HG03432 (cell line): ENCODE results near the gene GCN1.

Source experiments
- ATAC-seq: cut with Tn5 transposase; IDR thresholded peaks from one replicate; pipeline ENCODE4 v1.9.1; 2021; ENCODE audit warnings: mild to moderate bottlenecking, moderate library complexity; ENCODE audit not compliant: unreplicated experiment

The GCN1 gene

GRCh38 chr12:120229071-120229486, 34.6 kb upstream of the GCN1 start:
- ATAC-seq, result no peak

GRCh38 chr12:120228291-120229070, 34.0 kb upstream of the GCN1 start:
- ATAC-seq, result peak; percentile 71

GRCh38 chr12:120228041-120228290, 33.5 kb upstream of the GCN1 start:
- no peak for ATAC-seq

- no peak for ATAC-seq
Measured at GRCh38 chr12:120227233-120228040, 32.9 kb upstream of the GCN1 start.

GRCh38 chr12:120225852-120226640, 31.5 kb upstream of the GCN1 start:
- ATAC-seq, result no peak

- ATAC-seq, result no peak
Measured at GRCh38 chr12:120225200-120225558, 30.7 kb upstream of the GCN1 start.

GRCh38 chr12:120224304-120225199, 30.0 kb upstream of the GCN1 start:
- peak; percentile 35 for ATAC-seq

- ATAC-seq, result no peak
Measured at GRCh38 chr12:120223458-120224303, 29.2 kb upstream of the GCN1 start.

- ATAC-seq, result no peak
Measured at GRCh38 chr12:120222288-120222832, 27.8 kb upstream of the GCN1 start.

- ATAC-seq, result no peak
Measured at GRCh38 chr12:120221576-120221900, 27.0 kb upstream of the GCN1 start.

GRCh38 chr12:120220838-120221575, 26.5 kb upstream of the GCN1 start:
- ATAC-seq, result no peak

- no peak for ATAC-seq
Measured at GRCh38 chr12:120218680-120219606, 24.4 kb upstream of the GCN1 start.

- ATAC-seq, result no peak
Measured at GRCh38 chr12:120216742-120217605, 22.5 kb upstream of the GCN1 start.

- no peak for ATAC-seq
Measured at GRCh38 chr12:120215766-120216735, 21.5 kb upstream of the GCN1 start.

- ATAC-seq, result no peak
Measured at GRCh38 chr12:120215357-120215735, 20.8 kb upstream of the GCN1 start.
